B cell (primary cell): Measurements from ENCODE around the gene RERE. TPM values are rescaled to one million over a fixed set of nuclear protein-coding genes. Genes with fewer than 3 reads are reported as not detected.
A peak's percentile ranks its signal among the peaks of the same experiment; 100 is the strongest.

Experiments
- ATAC-seq: fragments of 200-7000 bp; cut with Tn5 transposase; one replicate; pipeline ENCODE4 v1.10.0; 2021; ENCODE audit warnings: low read depth, mild to moderate bottlenecking, moderate number of reproducible peaks, moderate library complexity
- CTCF ChIA-PET: fragments of 350-600 bp; sonication (Branson Sonifier 250); formaldehyde crosslinking; loops from one replicate; lab custom pipeline; 2021; ENCODE audit warnings: antibody characterized with exemption, inconsistent platforms; lab: Charles Lee
- POLR2A ChIA-PET: fragments of 350-600 bp; sonication (Branson Sonifier 250); formaldehyde crosslinking; loops from one replicate; lab custom pipeline; 2021; ENCODE audit warnings: antibody characterized with exemption; lab: Charles Lee
- DNase-seq: peaks from one replicate; pipeline ENCODE4 v3.0.0; 2013
- H2AFZ ChIP-seq: 2 replicates; pipeline ENCODE4 v1.6.1; 2012; ENCODE audit warnings: mild to moderate bottlenecking, low read depth, low read length; ENCODE audit not compliant: insufficient read depth, poor library complexity, severe bottlenecking
- H3K27ac ChIP-seq, 2 donors: 1 replicate in 1 of 2; 2 replicates in 1 of 2; pipeline ENCODE4 v1.5.1; 2012 to 2013; ENCODE audit warnings: low read length in 2 of 2, mild to moderate bottlenecking in 2 of 2, moderate library complexity in 1 of 2
- H3K27me3 ChIP-seq, 4 experiments: fragments of 200-600 bp in 1 of 4; sonication (generic) in 1 of 4; replicated peaks in 1 of 4; 1 replicate in 2 of 4; 2 replicates in 2 of 4; pipeline versions ENCODE4 v1.6.1 to v1.7.0; 2013 to 2016; ENCODE audit warnings: low read length in 3 of 4, mild to moderate bottlenecking in 2 of 4, mixed read lengths in 1 of 4, moderate library complexity in 1 of 4; ENCODE audit not compliant: insufficient read depth in 4 of 4, control insufficient read depth in 3 of 4; ENCODE audit errors: control extremely low read depth in 1 of 4
- H3K36me3 ChIP-seq, 2 experiments: replicated peaks in 1 of 2; 1 replicate in 1 of 2; 2 replicates in 1 of 2; pipeline versions ENCODE4 v1.6.1 to v1.7.1; 2013; ENCODE audit warnings: low read length in 1 of 2; ENCODE audit not compliant: insufficient read depth in 2 of 2, control insufficient read depth in 1 of 2; ENCODE audit errors: control extremely low read depth in 1 of 2, extremely low read depth in 1 of 2
- H3K4me1 ChIP-seq, 2 donors: fragments of 200-600 bp in 1 of 2; sonication (generic) in 1 of 2; 1 replicate in 1 of 2; 2 replicates in 1 of 2; pipeline versions ENCODE4 v1.5.1 to v1.6.1; 2013 to 2017; ENCODE audit warnings: low read length in 2 of 2; ENCODE audit not compliant: control insufficient read depth in 2 of 2, insufficient read depth in 2 of 2
- H3K4me2 ChIP-seq: replicated peaks from 2 replicates; pipeline ENCODE3; 2012; ENCODE audit warnings: mild to moderate bottlenecking, low read depth, low read length; ENCODE audit not compliant: poor library complexity, severe bottlenecking
- H3K4me3 ChIP-seq, 5 experiments: fragments of 200-600 bp in 1 of 5; sonication (generic) in 1 of 5; 1 replicate in 3 of 5; 2 replicates in 2 of 5; pipeline versions ENCODE4 v1.5.1 to v1.7.0; 2011 to 2016; ENCODE audit warnings: low read length in 4 of 5, mild to moderate bottlenecking in 4 of 5, low read depth in 2 of 5, control low read depth in 1 of 5, moderate library complexity in 1 of 5; ENCODE audit not compliant: insufficient read depth in 1 of 5; ENCODE audit errors: control extremely low read depth in 1 of 5, extremely low read depth in 1 of 5
- H3K79me2 ChIP-seq: fragments of 200-600 bp; sonication (generic); one replicate; pipeline ENCODE4 v1.6.0; 2016; ENCODE audit warnings: low read length; ENCODE audit not compliant: control insufficient read depth, insufficient read depth
- H3K9ac ChIP-seq: fragments of 200-600 bp; sonication (generic); 2 replicates; pipeline ENCODE4 v1.6.1; 2017; ENCODE audit warnings: mild to moderate bottlenecking, low read length, moderate library complexity
- H3K9me3 ChIP-seq, 3 donors: one replicate each; pipeline versions ENCODE4 v1.6.1 to v1.7.1; 2013; ENCODE audit warnings: low read length in 2 of 3; ENCODE audit not compliant: control insufficient read depth in 2 of 3, insufficient read depth in 1 of 3; ENCODE audit errors: control extremely low read depth in 1 of 3
- H4K20me1 ChIP-seq: 2 replicates; pipeline ENCODE4 v1.6.0; 2012; ENCODE audit warnings: mild to moderate bottlenecking, low read length; ENCODE audit not compliant: insufficient read depth, control insufficient read depth, poor library complexity, severe bottlenecking
- H3K27ac Mint-ChIP-seq: one replicate; pipeline ENCODE4 v1.8.0; 2021; ENCODE audit warnings: mixed read lengths
- H3K27me3 Mint-ChIP-seq: one replicate; pipeline ENCODE4 v1.8.0; 2021; ENCODE audit warnings: mixed read lengths
- H3K4me1 Mint-ChIP-seq: one replicate; pipeline ENCODE4 v1.8.0; 2021; ENCODE audit warnings: mixed read lengths
- H3K4me3 Mint-ChIP-seq: one replicate; pipeline ENCODE4 v1.8.0; 2021; ENCODE audit warnings: mixed read lengths
- H3K9me3 Mint-ChIP-seq: one replicate; pipeline ENCODE4 v1.8.0; 2022; ENCODE audit warnings: mixed read lengths; ENCODE audit not compliant: insufficient read depth
- CTCF ChIP-seq: fragments of 200-600 bp; IDR thresholded peaks from one replicate; pipeline ENCODE4 v1.8.0; 2022; ENCODE audit warnings: antibody characterized with exemption, mild to moderate bottlenecking
- EZH2 ChIP-seq: IDR thresholded peaks from 2 replicates; pipeline ENCODE4 v1.6.1; 2012; ENCODE audit warnings: borderline replicate concordance, low read depth, mild to moderate bottlenecking, moderate library complexity, low read length; ENCODE audit not compliant: insufficient read depth, poor library complexity, severe bottlenecking
- WGBS: methylation state at CpG from one replicate; pipeline ENCODE4 v1.1.5; 2013; ENCODE audit warnings: missing lambda C conversion rate; ENCODE audit not compliant: insufficient coverage; 5-methylcytosine and 5-hydroxymethylcytosine counted together
- intact Hi-C: fragments of 100-400 bp; cut with micrococcal nuclease; formaldehyde crosslinking; loops from one replicate; pipeline ENCODE4 v1.10.0; 2022
- polyA plus RNA-seq: library from polyadenylated mRNA; depleted of rRNA; stranded (reverse); fragments of >200 nt; gene quantifications from 2 replicates; pipeline ENCODE4 v1.2.3, GENCODE V29; 2012
- total RNA-seq, 2 donors: library from RNA; stranded (reverse); fragments of 120-200 nt in 1 of 2; gene quantifications; 1 replicate in 1 of 2; 2 replicates in 1 of 2; pipeline versions ENCODE4 v1.2.3 to v1.2.4, GENCODE V29; 2013 to 2022

Gene RERE
- total and polyA plus RNA-seq, 2 donors (not counting 1 experiment from before 2014, with no cell fraction given): 27.3 to 132 TPM

GRCh38 chr1:8390707-8391106, 426.7 kb downstream of the RERE start:
- ATAC-seq: no peak
- TF ChIP-seq CTCF (no peak), EZH2 (no peak)
- peaks cover 87% of the 10 kb centered on the region for H3K79me2 ChIP-seq
- peak overlapping the region; percentile 37 for H3K4me2 ChIP-seq
- H3K27ac Mint-ChIP-seq: peak overlapping the region; percentile 62
- H3K27me3 ChIP-seq: no peaks in the 10 kb centered on the region
- H3K36me3 ChIP-seq: peaks cover 9 to 30% of the 10 kb centered on the region in 2 experiments
- no peaks in the 10 kb centered on the region for H3K9me3 ChIP-seq
- H3K4me3 ChIP-seq: no peak overlapping the region
- CTCF ChIA-PET: interaction anchor here (1.1 to 1.3 kb wide), 2 partner anchors 42 to 338 kb away, joined by 3 to 4 read pairs; no protein-coding TSS in a partner anchor
- no peak overlapping the region for H3K9ac ChIP-seq
- WGBS: 69% methylated on average over 4 of the region's 4 CpGs
- H3K9me3 Mint-ChIP-seq: no peaks in the 10 kb centered on the region
- intact Hi-C loops: loop anchor here (10.0 kb wide), 1 partner anchor 424 kb away; the partner anchor contains the start of gene RERE
- peak overlapping the region in 1 of 2 donors; percentile 56 for H3K27ac ChIP-seq
- no peak overlapping the region for H3K4me3 Mint-ChIP-seq
- no peaks in the 10 kb centered on the region for H3K27me3 Mint-ChIP-seq
- no peak overlapping the region for H2AFZ ChIP-seq
- H3K4me1 ChIP-seq: peaks cover 24 to 47% of the 10 kb centered on the region in 2 donors
- DNase-seq: no peak
- H4K20me1 ChIP-seq: peaks cover 58% of the 10 kb centered on the region
- H3K4me1 Mint-ChIP-seq: peaks cover 69% of the 10 kb centered on the region
- POLR2A ChIA-PET: no interaction called here

GRCh38 chr1:8389958-8390535, 427.4 kb downstream of the RERE start:
- H3K4me1 ChIP-seq: peaks cover 21 to 45% of the 10 kb centered on the region in 2 donors
- peaks cover 9 to 30% of the 10 kb centered on the region in 2 experiments for H3K36me3 ChIP-seq
- H3K4me1 Mint-ChIP-seq: peaks cover 68% of the 10 kb centered on the region
- H3K27ac ChIP-seq: no peak overlapping the region
- no peaks in the 10 kb centered on the region for H3K9me3 Mint-ChIP-seq
- H2AFZ ChIP-seq: no peak overlapping the region
- no peak for ATAC-seq
- peaks cover 63% of the 10 kb centered on the region for H4K20me1 ChIP-seq
- peaks cover 93% of the 10 kb centered on the region for H3K79me2 ChIP-seq
- H3K27ac Mint-ChIP-seq: peak overlapping the region; percentile 4
- no peak overlapping the region for H3K4me2 ChIP-seq
- no peaks in the 10 kb centered on the region for H3K27me3 Mint-ChIP-seq
- POLR2A ChIA-PET: no interaction called here
- TF ChIP-seq CTCF (no peak), EZH2 (no peak)
- H3K9me3 ChIP-seq: no peaks in the 10 kb centered on the region
- CTCF ChIA-PET: interaction anchor here (1.1 to 1.3 kb wide), 2 partner anchors 41 to 339 kb away, joined by 3 to 4 read pairs; no protein-coding TSS in a partner anchor
- H3K9ac ChIP-seq: no peak overlapping the region
- 81% methylated on average over 3 of the region's 7 CpGs for WGBS
- H3K4me3 ChIP-seq: no peak overlapping the region
- H3K27me3 ChIP-seq: no peaks in the 10 kb centered on the region
- H3K4me3 Mint-ChIP-seq: no peak overlapping the region
- intact Hi-C loops: loop anchor here (5.0 to 10.0 kb wide), 2 partner anchors 32 to 425 kb away; partner anchors contain the start of gene RERE
- DNase-seq: no peak
